GM12892 (cell line): ENCODE measurements around the gene TCAF1.

Experiments
- POLR2A ChIP-seq: IDR thresholded peaks from 2 replicates; pipeline ENCODE4 v1.6.1; 2011; ENCODE audit warnings: low read depth, low read length, control low read depth
- POLR2AphosphoS5 ChIP-seq: IDR thresholded peaks from 2 replicates; pipeline ENCODE4 v1.6.1; 2011; ENCODE audit warnings: low read depth, low read length, control low read depth

GRCh38 chr7:143896667-143897066 lies 5.3 kb downstream of the TCAF1 start:
- no peak for TF ChIP-seq POLR2A
- TF ChIP-seq POLR2AphosphoS5, result no peak
